GM19328 (cell line): ENCODE data around the gene RHOG.
"Not testable (repeated sequence)": the region's sequence is repeated elsewhere in the genome, so short reads cannot be mapped to it uniquely, and the experiment has no call there.

ENCODE experiments used
- ATAC-seq: cut with Tn5 transposase; IDR thresholded peaks from one replicate; pipeline ENCODE4 v1.9.1; 2021; ENCODE audit warnings: mild to moderate bottlenecking, moderate library complexity; ENCODE audit not compliant: unreplicated experiment

Gene RHOG

GRCh38 chr11:3834664-3835461 is 5.9 kb downstream of the RHOG start:
- no peak for ATAC-seq

- no peak for ATAC-seq
Observed at GRCh38 chr11:3834349-3834663, 6.5 kb downstream of the RHOG start.

- ATAC-seq, result no peak
Observed at GRCh38 chr11:3833449-3833848, 7.3 kb downstream of the RHOG start.

GRCh38 chr11:3832816-3833215 is 7.9 kb downstream of the RHOG start:
- ATAC-seq, result no peak

GRCh38 chr11:3831378-3832239 is 9.2 kb downstream of the RHOG start:
- no peak for ATAC-seq

GRCh38 chr11:3830730-3831129 is 10.0 kb downstream of the RHOG start:
- no peak for ATAC-seq

GRCh38 chr11:3830088-3830487 is 10.7 kb downstream of the RHOG start:
- no peak for ATAC-seq

GRCh38 chr11:3827434-3828186 is 13.1 kb downstream of the RHOG start:
- no peak for ATAC-seq

GRCh38 chr11:3826721-3827120 is 14.0 kb downstream of the RHOG start:
- no peak for ATAC-seq

- ATAC-seq, result no peak
Observed at GRCh38 chr11:3825473-3826154, 15.1 kb downstream of the RHOG start.

- ATAC-seq, result no peak
Observed at GRCh38 chr11:3824714-3825472, 15.9 kb downstream of the RHOG start.

GRCh38 chr11:3823762-3824506 is 16.8 kb downstream of the RHOG start:
- ATAC-seq, result no peak

- ATAC-seq, result no peak
Observed at GRCh38 chr11:3823303-3823702, 17.5 kb downstream of the RHOG start.

GRCh38 chr11:3822312-3822711 is 18.4 kb downstream of the RHOG start:
- no peak for ATAC-seq

GRCh38 chr11:3820971-3821370 is 19.8 kb downstream of the RHOG start:
- ATAC-seq, result no peak

- ATAC-seq, result no peak
Observed at GRCh38 chr11:3817181-3817800, 23.5 kb downstream of the RHOG start.

GRCh38 chr11:3816673-3817072 is 24.1 kb downstream of the RHOG start:
- no peak for ATAC-seq

- no peak for ATAC-seq
Observed at GRCh38 chr11:3815845-3816244, 24.9 kb downstream of the RHOG start.

- ATAC-seq, result not testable (repeated sequence)
Observed at GRCh38 chr11:3814832-3815231, 25.9 kb downstream of the RHOG start.
